Spinal cord (tissue), 10 donors: ENCODE data around the gene TEKT2. TPM values are rescaled to one million over a fixed set of nuclear protein-coding genes. Genes with fewer than 3 reads are reported as not detected.

Experiments used
- DNase-seq, 6 donors: peaks; one replicate each; pipeline versions ENCODE4 v3.0.0 to v3.0.0-alpha.2; 2013 to 2015; ENCODE audit warnings: low spot score in 6 of 6, low read depth in 4 of 6
- H3K27ac ChIP-seq: one replicate; pipeline ENCODE4 v1.5.1; 2013; ENCODE audit warnings: low read depth, low read length, control low read depth
- H3K27me3 ChIP-seq: one replicate; pipeline ENCODE4 v1.6.1; 2013; ENCODE audit warnings: low read length; ENCODE audit not compliant: control insufficient read depth, insufficient read depth
- H3K36me3 ChIP-seq: one replicate; pipeline ENCODE4 v1.6.1; 2013; ENCODE audit warnings: low read length; ENCODE audit not compliant: control insufficient read depth, insufficient read depth
- H3K4me1 ChIP-seq: one replicate; pipeline ENCODE4 v1.6.1; 2013; ENCODE audit warnings: low read length; ENCODE audit not compliant: control insufficient read depth, insufficient read depth
- H3K4me3 ChIP-seq: one replicate; pipeline ENCODE4 v1.5.1; 2013; ENCODE audit warnings: low read depth, low read length, control low read depth
- H3K9me3 ChIP-seq: one replicate; pipeline ENCODE4 v1.6.1; 2013; ENCODE audit warnings: low read length; ENCODE audit not compliant: control insufficient read depth, insufficient read depth
- whole genome bisulfite sequencing: methylation state at CpG from one replicate; pipeline ENCODE4 v1.1.5; 2013; ENCODE audit warnings: missing lambda C conversion rate; ENCODE audit not compliant: insufficient coverage; 5-methylcytosine and 5-hydroxymethylcytosine counted together
- polyA plus RNA-seq, 2 donors: library from polyadenylated mRNA; unstranded; fragments of 120-200 nt; gene quantifications; one replicate each; pipeline ENCODE4 v1.2.1, GENCODE V29; 2013; ENCODE audit not compliant: insufficient read length in 2 of 2
- total RNA-seq, 2 donors: library from RNA; depleted of rRNA in 1 of 2; stranded (reverse); fragments of 120-200 nt in 1 of 2; fragments of >200 nt in 1 of 2; gene quantifications; one replicate each; pipeline versions ENCODE4 v1.2.3 to v1.2.4, GENCODE V29; 2013 to 2014
- donor health status: healthy.

The TEKT2 gene
- total and polyA plus RNA-seq, 4 donors = 2.2 to 17.5 (median 14.6) TPM

- Histone ChIP-seq H3K27me3 (peaks cover 30% of the 10 kb centered on the region), H3K4me1 (peaks cover 29% of the 10 kb centered on the region), H3K4me3 (peak overlapping the region; percentile 21), H3K9me3 (no peaks in the 10 kb centered on the region), H3K27ac (no peak overlapping the region), H3K36me3 (no peaks in the 10 kb centered on the region)
- 5% methylated on average over 30 of the region's 42 CpGs for WGBS
- no peak for DNase-seq
Measured at GRCh38 chr1:36124404-36125128, 40.7 kb downstream of the TEKT2 start.

- WGBS = 8% methylated on average over 76 of the region's 77 CpGs
- no peaks in the 10 kb centered on the region for H3K9me3 ChIP-seq
- no peak for DNase-seq
- H3K36me3 ChIP-seq = no peaks in the 10 kb centered on the region
- peaks cover 25% of the 10 kb centered on the region for H3K4me1 ChIP-seq
- peak within 1 kb of the TSS; percentile 21 for H3K4me3 ChIP-seq
- H3K27me3 ChIP-seq = peaks cover 30% of the 10 kb centered on the region
- H3K27ac ChIP-seq = peak within 1 kb of the TSS; percentile 52
Measured at GRCh38 chr1:36125129-36125991, 41.5 kb downstream of the TEKT2 start, which contains the start of gene COL8A2. TSS of gene COL8A2 (minus strand) at chr1:36125222. CDS start at chr1:36100242, 24,980 bp downstream.

- Histone ChIP-seq H3K27me3 (peaks cover 30% of the 10 kb centered on the region), H3K4me3 (no peak overlapping the region), H3K4me1 (peaks cover 25% of the 10 kb centered on the region), H3K27ac (peak overlapping the region; percentile 52), H3K36me3 (no peaks in the 10 kb centered on the region), H3K9me3 (no peaks in the 10 kb centered on the region)
- DNase-seq = no peak
- 77% methylated on average over 21 of the region's 21 CpGs for WGBS
Measured at GRCh38 chr1:36126005-36126716, 42.3 kb downstream of the TEKT2 start.

GRCh38 chr1:36126797-36127500 lies 43.1 kb downstream of the TEKT2 start:
- Histone ChIP-seq H3K27ac (no peak overlapping the region), H3K4me3 (no peak overlapping the region), H3K27me3 (peaks cover 30% of the 10 kb centered on the region), H3K36me3 (no peaks in the 10 kb centered on the region), H3K9me3 (no peaks in the 10 kb centered on the region), H3K4me1 (peaks cover 25% of the 10 kb centered on the region)
- WGBS = 65% methylated on average over 5 of the region's 7 CpGs
- DNase-seq = no peak

- Histone ChIP-seq H3K4me1 (peaks cover 21% of the 10 kb centered on the region), H3K9me3 (no peaks in the 10 kb centered on the region), H3K36me3 (no peaks in the 10 kb centered on the region), H3K27me3 (peaks cover 25% of the 10 kb centered on the region), H3K4me3 (no peak overlapping the region), H3K27ac (no peak overlapping the region)
- DNase-seq = no peak
- 84% methylated on average over 9 of the region's 11 CpGs for WGBS
Measured at GRCh38 chr1:36128126-36128904, 44.4 kb downstream of the TEKT2 start.

- H3K27me3 ChIP-seq = peaks cover 22% of the 10 kb centered on the region
- DNase-seq = no peak
- no peak overlapping the region for H3K27ac ChIP-seq
- no peaks in the 10 kb centered on the region for H3K9me3 ChIP-seq
- peaks cover 25% of the 10 kb centered on the region for H3K4me1 ChIP-seq
- no peaks in the 10 kb centered on the region for H3K36me3 ChIP-seq
- no peak overlapping the region for H3K4me3 ChIP-seq
- WGBS = 100% methylated on average over 1 of the region's 3 CpGs
Measured at GRCh38 chr1:36128905-36129206, 45.0 kb downstream of the TEKT2 start.

GRCh38 chr1:36132029-36132428 lies 48.1 kb downstream of the TEKT2 start:
- Histone ChIP-seq H3K27ac (no peak overlapping the region), H3K9me3 (no peaks in the 10 kb centered on the region), H3K4me1 (peaks cover 21% of the 10 kb centered on the region), H3K36me3 (peaks cover 7% of the 10 kb centered on the region), H3K27me3 (no peaks in the 10 kb centered on the region), H3K4me3 (no peak overlapping the region)
- DNase-seq = no peak
- 44% methylated on average over 1 of the region's 3 CpGs for WGBS

GRCh38 chr1:36133484-36133883 lies 49.6 kb downstream of the TEKT2 start:
- Histone ChIP-seq H3K27ac (peak overlapping the region; percentile 29), H3K36me3 (peaks cover 20% of the 10 kb centered on the region), H3K4me3 (no peak overlapping the region), H3K27me3 (no peaks in the 10 kb centered on the region), H3K4me1 (peaks cover 19% of the 10 kb centered on the region), H3K9me3 (no peaks in the 10 kb centered on the region)
- DNase-seq = peak in 1 of 6 donors; percentile 41
- 80% methylated on average over 2 of the region's 3 CpGs for WGBS
